ENCODE results near the gene ZBTB16.

ZBTB16 gene

DNA sequence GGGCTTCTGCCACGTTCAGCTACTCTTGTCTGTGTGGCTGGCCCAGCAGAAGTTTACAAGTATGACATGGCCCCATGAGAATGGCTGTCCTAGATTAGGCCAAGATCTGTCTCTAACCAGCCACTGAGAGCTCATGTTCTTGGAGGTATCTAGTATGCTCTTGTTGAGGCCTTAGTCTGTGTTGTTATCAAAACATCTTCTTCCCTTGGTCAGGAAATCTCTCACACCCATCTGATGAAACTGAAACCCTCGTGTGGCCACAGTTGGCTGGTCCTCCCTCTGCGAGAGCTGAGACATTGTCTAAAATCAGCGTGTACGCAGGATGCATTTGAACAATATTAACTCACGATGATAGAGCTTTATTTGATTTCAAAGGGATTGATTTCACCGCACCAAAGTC, 127.7 kb downstream of the ZBTB16 start:
- no peak for DNase-seq (ENCODE audit: low spot score)

DNA sequence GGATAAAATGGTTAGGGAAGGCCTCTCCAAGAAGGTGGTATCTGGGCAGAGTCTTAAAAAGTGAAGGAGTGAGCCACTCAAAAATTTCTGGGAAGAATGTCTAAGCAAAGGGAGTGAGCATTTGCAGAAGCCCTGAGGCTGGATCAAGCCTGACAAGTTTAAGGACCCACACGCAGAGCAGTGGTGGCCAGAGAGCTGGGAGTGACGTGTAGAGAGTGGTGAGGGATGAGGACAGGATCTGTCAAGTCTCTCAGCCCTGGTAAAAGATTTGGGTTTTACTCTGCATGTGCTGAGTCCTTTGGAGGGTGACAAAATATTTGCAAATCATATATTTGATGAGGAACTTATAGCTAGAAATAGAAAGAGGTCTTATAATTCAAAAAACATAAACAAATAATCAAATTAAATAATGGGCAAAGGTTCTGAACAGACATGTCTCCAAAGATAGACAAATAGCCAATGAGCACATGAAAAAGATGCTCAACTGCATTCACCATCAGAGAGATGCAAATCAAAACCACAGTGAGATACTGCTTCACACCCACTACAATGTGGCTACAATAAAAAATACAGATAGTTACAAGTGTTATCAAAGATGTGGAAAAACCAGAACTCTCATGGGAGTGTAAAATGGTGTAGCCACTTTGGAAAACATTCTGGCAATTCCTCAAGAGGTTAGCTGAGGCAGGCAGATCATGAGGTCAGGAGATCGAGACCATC, 129.5 kb downstream of the ZBTB16 start:
- DNase-seq (ENCODE audit: low spot score): no peak

DNA sequence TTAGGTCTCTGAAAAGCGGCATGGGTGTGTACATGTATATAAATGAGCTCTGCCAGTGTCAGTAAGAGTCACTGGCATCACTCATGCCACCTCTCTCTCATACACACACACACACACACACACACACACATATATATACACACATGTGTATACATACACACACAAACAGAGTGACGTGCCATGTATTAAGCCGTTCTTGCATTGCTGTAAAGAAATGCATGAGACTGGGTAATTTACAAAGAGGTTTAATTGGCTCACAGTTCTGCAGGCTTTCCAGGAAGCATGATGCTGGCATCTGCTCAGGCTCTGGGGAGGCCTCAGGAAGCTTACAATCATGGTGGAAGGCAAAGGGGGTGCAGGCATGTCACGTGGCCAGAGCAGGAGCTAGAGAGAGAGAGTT, 131.1 kb downstream of the ZBTB16 start:
- no peak for DNase-seq (ENCODE audit: low spot score)

DNA sequence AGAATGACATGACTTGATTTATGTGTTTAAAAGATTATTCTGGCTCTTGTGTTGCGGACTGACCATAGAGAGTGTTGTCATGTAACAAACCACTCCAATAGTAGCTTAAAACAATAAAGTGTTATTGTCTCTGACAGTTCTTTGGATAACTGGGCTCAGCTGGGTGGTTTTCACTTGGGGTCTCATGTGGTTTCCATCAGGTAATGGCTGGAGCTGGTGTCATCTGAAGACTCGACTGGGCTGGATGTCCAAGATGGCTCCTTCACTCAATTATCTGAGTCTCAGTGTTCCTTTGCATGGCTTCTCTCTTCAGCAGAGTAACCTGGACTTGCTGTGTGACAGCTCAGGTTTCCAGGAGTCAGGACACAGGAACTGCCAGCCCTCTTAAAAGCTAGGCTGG, 132.4 kb downstream of the ZBTB16 start:
- DNase-seq (ENCODE audit: low spot score): no peak

DNA sequence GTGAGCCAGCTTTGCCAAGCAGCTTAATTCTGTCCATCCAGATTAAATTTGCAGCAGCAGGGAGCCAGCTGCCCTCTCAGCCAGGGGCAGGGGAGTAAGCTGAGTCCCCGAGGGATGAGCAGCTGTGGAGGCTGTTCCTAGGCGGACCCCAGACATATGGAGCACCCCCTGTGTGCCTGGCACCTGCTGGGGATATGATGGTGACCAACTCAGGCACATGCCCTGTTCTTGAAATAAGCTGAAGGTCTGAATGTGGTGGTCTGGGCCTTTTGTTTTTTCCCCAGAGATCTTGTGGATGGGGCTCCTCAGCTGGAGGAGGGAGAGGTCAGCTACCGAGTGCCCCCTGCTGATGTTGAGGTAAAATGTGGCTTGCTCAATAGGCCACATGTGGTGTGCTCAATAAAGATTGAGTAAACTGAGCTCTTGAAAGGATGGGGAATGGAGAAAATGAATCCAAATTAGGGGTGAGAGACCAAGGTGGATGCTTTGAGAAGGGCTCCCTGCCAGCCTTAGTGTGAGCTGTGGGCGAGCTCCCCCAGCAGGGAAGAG, 133.4 kb downstream of the ZBTB16 start:
- DNase-seq (ENCODE audit: low spot score): no peak

DNA sequence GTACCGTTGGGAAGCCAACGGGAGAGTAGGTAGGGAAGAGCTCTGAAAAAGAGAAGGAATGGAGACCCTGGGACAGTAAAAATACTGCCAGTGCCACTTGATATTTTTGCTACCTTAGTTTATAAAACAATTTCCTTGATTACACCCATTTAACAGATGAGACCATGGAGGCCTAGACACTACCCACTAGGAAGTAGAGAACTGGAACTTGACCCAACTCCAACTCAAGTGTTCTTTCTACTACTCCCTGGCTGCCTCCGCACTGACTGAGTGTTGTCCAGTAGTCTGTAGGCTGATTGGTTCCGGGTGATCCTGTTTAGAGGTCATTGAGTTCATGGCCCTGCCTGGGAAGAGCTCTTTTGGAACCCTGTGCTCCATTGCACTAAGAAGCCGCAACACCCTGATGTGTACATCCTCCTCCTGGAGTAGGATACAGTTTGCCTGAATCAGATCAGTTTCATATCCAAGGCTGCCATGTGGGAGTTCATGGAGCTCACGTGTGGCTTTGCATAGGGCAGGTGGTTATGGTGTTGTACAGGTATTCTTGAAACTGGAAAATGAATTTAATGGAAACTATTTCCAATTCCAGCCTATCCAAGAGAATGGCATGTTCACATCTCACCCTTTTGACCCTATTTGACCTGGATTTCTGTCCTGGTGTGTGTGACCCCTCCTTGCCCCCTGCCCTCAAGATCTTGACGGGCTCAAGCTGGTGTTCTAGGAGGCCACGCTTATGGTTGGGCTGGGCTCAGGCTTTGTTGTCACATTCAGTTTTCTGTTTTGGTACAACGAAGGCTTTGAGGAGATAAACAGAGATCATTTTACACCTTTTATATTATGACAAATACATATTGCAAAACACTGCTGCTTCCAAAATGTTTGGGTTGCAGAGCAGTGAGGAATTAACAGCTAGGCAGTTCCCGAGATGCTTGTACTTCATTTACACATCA, 134.5 kb downstream of the ZBTB16 start:
- DNase-seq (ENCODE audit: low spot score): no peak

DNA sequence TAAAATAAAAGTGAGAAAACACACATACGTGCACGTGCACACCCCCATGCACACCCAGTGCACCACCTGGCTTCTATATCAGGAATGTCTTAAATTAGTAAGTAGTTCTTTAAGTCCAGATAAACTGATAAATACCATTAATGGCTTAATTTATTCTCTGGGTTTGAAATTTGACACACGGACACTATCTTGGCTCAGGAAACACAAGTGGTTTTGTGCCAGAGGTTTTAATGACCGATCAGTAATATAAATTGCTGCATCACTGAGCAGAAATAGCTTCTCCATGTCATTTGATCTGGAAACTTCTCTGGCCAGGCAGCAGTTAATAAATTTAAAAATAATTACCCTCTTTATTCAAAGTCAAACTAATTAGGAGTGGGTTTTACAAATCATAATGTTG, 135.2 kb downstream of the ZBTB16 start:
- no peak for DNase-seq (ENCODE audit: low spot score)

DNA sequence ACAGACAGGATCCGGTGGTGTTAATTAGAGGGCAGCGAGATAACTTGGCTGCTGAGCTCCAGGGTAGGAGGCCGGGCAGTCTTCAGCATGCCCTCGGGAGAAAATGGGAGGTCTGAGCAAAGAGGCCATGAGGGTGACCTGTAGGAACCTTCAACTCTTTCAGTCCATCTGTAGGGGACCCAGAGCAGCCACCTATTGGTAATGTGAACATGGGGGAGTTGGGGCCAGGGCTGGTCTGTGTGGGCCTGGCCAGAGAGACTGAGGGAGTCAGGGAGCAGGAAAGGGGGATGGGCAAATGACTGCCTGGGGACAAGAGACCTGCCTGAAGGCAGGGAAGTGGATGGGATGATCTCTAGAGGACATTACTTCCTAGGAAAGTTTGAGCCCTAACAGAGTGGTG, 135.6 kb downstream of the ZBTB16 start:
- no peak for DNase-seq (ENCODE audit: low spot score)

DNA sequence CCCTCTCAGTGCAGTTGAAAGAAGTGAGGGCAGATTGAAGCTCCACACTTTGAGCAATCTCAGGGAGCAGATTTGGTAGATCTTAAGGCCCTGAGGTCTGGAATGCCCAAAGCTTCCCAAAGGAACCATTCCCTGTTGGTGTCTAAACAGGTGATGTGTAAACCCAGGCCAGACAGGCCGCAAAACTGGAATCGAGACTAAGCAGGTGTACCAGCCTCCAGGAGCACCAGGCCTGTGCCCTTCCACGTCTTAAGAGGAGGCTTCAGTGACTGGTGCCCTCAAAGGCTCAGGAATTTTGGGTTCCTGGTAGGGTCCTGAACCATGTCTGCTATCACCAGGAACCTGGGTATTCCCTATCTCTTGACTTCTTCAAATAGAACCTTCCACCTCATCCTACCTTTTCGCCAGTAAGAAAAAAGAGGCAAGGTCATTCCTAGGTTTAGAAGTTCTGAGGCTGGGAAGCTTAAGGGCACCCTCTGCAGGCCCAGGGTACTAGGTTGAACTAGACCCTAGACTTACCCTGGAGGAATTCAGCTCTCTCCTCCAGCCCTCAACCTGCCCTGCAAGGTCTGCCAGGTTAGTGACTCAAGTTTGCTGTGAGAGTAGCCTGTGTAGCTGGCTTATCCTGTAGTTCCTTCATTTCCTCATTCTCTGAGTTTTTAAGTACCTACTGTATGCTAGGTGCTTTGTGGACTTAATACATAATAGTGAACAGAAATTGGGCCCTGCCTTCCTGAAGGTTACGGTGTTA, 136.6 kb downstream of the ZBTB16 start:
- DNase-seq (ENCODE audit: low spot score): no peak

DNA sequence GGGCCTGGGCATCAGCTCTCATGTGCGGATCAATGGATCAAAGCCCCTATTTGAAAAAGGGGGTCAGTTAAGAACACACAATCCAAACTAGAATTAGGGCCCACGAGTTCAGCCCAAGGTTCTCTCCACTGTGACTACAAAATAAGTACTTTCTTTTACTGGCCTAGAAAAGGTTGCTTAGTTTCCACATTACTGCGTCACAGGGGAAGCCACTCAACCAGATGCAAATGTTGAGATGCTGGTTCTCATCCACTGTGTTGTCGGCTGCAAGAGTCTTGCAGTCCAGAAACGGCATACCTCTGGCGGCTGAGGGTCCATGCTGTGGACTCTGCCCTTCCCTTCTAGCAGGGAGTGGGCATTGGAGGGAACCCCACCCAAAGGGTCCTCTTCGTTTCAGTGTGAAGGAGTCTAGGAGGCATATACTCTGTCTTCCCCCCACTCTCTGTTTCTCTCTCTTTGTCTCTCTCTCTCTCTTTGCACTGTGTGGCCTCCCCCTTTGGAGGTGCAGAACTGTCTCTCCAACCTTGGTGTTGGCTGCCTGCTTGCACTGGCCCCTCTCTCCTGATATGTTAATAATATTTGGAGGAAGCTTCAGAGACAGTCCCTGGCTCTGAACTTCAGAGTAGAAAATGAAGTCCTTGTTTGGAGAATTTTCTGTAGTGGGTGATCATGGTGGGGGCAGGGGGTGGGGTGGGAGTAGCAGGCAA, 137.6 kb downstream of the ZBTB16 start:
- no peak for DNase-seq (ENCODE audit: low spot score)

DNA sequence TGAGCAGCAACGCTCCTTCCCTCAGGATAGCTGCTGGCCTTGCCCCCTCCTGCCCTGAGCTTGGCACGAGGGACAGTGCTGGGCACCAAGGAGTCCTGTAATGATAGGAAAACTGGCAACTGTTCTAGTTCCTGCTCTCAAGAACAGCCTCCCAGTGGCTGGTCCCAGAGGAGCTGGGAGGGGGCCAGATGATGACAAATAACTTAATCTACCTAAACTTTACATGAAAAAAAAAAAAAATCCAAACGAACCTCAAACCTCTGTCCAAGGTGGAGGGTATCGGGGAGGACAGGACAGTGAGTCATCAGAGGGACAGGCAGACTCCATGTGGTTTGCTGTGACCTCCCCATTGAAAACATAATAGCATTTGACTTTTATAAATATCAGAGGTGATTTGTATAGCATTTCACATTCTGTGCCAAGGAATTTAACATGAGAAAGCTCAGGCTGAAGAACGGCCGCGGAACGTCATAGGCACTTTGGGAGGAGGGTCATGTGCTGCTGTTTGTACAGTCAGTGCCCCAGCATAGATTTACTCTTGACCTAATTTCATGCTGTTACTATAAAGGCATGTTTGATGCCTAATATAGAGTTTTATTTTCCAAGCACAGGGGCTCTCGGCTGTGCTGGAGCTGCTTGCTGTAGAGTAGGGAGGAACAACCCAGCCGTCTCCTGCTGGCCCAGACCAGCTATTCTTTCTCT, 138.4 kb downstream of the ZBTB16 start:
- no peak for DNase-seq (ENCODE audit: low spot score)

DNA sequence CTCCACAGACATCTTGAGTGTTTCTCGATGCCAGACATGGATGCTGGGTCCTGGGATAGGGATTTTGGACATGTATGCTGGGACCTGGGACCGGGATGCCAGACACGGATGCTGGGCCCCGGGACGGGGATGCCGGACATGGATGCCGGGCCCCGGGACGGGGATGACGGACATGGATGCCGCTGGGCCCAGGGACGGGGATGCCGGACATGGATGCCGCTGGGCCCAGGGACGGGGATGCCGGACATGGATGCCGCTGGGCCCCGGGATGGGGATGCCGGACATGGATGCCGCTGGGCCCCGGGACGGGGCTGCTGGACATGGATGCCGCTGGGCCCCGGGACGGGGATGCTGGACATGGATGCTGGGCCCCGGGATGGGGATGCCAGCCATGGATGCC, 139.5 kb downstream of the ZBTB16 start:
- DNase-seq (ENCODE audit: low spot score): no peak

DNA sequence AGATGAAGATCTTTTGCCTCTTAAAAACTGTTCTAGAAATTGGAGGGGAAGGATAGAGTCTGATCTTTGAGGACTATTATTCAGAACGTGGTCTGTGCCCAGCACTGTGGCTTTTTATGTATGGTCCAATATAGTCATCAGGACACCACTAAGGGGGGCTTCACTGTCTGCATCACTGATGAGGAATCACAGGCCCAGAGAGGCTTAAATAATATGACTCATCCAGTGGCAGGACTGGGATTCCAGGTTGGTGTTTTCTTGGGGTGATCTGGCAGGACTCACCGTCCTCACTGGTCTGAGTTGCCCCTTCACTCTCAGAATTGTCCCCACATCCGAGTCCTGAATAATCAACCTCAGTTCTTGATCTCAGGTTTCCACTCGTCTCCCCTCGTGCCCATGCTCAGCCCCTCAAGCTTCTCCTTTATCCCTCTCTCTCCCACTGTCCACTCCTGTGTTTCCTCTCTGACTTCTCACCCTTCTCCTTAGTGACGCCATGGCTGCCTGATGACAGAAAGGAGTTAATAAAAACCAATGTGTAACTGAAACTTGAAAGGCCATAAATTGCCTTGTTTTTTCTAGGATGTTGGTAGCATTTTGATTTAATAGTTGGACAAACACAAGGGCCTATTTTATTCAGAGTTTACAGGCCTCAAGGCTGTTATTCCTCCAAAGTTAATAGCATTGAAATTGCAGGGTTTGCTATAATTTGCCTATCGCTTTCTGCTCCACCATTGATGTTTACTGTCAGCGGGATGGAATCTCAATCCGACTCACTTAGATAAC, 141.0 kb downstream of the ZBTB16 start:
- DNase-seq (ENCODE audit: low spot score): no peak

DNA sequence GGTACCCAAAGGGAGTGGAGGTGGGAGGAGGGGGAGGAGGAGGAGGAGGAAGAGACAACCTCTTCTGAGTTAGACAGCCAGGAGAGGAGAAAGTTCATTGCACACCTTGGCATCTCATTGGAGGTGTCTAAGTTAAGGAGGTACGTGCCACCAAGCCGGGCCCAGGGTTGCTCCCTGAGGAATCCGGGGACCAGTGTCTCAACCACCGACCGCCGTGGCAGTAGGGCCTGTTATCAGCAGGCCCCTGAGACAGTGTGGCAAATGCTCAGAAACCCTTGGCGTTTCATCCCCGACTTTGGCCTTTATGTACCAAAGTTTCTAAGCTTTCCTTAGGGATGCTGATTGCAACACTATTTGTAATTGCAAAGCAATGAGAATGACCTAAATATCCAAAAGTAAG, 141.7 kb downstream of the ZBTB16 start:
- DNase-seq (ENCODE audit: low spot score): no peak

DNA sequence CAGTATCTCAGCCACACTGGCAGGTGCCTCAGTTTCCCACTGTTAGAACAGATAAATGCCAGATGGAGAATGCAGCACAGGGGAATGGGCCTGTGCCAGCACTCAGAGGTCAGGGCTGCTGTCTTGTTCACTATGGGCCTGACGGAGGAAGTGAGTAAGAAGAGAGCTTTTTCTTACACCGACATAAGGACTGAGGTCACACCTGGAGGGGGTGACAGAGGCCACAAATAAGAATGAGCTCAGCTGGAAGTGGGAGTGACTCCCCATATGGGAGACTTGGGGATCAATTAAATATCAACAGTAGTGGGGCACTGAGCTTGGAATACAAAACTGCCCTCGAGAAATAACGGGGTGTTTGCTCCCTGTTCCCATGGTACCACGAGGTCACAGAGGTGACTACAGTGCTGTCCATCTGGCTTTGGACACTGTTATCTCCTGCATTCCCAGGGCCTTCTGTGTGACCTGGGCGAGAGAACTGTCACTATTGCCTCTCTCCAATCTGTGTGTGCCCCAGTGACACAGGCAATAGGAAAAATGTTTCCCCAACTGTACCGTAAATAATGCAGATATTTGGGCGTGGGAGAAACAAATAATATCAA, 142.6 kb downstream of the ZBTB16 start:
- DNase-seq (ENCODE audit: low spot score): no peak

DNA sequence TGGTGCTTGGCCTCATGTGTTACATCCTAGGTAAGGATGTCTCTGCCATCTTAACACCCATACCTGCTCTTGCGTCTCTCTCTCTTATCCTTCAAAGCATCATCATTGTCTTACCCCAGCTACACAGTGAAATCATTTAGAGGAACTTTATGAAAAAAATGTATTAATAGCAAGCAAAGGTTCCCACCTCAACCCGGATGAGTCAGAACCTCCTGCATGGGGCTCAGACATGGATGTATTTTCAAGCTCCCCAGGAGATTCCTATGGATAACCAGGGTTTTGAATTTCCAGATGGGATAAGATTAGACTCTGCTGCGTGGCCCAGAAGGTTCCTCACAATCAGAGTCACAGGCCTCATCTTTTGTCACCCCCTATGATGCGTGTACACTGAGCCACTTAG, 147.6 kb downstream of the ZBTB16 start:
- no peak for DNase-seq (ENCODE audit: low spot score)

DNA sequence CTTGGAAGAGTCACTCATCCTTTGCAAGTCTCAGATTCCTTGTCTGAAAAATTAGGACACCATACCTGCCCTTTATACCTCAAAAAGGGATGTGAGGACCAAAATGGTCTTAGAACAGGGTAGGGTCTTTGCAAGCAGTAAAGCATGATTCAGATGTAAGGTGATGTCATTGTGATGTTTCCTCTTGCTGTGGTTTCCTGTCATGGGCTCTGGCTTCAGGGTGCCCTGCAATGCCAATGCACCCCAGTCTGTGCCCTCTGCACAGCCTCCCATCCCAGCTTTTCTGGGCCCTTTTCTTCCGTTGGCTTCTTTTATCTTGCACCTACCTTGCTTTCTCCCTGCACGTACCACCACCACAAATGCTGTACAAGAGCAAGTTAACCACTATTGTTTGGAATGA, 148.9 kb downstream of the ZBTB16 start:
- DNase-seq (ENCODE audit: low spot score): no peak

DNA sequence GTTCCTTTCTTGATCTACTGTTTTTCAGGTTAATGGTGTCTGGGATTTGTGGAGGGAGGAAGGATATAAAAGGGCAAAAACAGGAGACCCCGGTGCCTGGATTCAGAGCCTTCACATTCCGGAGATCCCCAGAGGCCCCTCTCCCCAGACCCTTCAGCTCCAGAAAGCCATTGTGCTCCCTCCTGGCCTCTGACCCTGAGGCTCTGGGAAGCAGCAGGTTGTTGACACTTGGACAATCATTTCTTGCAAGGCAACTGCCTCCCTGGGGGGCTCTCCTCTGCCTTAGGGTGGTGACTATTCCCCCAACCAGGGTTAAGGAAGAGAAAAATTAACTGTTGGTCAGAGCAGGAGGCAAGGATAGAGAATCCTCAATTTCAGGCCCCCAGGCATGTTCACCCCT, 149.8 kb downstream of the ZBTB16 start:
- no peak for DNase-seq (ENCODE audit: low spot score)

DNA sequence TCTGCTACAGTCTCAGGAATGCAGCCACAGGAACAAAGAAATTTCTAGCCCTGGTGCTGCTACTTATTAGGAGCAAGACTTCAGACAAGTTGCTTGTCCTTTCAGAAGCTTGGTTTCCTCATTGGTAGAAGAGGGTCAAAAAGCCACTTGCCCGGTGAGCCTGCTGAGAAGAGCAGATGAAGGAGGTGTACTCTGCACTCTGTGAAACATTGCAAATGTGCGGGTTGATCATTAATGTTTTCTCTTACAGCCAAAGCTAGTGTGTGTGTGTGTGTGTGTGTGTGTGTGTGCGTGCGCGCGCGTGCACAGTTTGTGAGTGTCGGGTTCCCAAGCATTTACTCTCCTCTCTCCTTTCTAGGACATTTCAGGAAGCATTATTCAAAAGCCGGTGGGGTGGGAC, 150.4 kb downstream of the ZBTB16 start:
- DNase-seq (ENCODE audit: low spot score): no peak

Measured in hepatic stellate cell (primary cell).